HCT116 (cell line): ENCODE measurements around the gene UBQLN4. TPM values are rescaled to one million over a fixed set of nuclear protein-coding genes. Genes with fewer than 3 reads are reported as not detected.

Experiments used
- ATAC-seq: fragments of 200-7000 bp; cut with Tn5 transposase; 2 replicates; pipeline ENCODE4 v1.9.1; 2020; ENCODE audit warnings: mild to moderate bottlenecking, moderate library complexity
- BruUV-seq: library from RNA; stranded (reverse); fragments of 400-500 nt; replicated peaks from 2 replicates; lab custom pipeline; 2021; lab: Mats Ljungman, UMichigan
- CTCF ChIA-PET: fragments of 300-600 bp; sonication (Branson Sonifier 250); formaldehyde crosslinking; loops from one replicate; lab custom pipeline; 2021; ENCODE audit warnings: antibody characterized with exemption; lab: Charles Lee
- POLR2A ChIA-PET: fragments of 300-600, 350-600 bp; sonication (Branson Sonifier 250); formaldehyde crosslinking; loops from one replicate; lab custom pipeline; 2021; ENCODE audit warnings: antibody characterized with exemption; lab: Charles Lee
- RAD21 ChIA-PET, 2 experiments: fragments of 300-600 bp; sonication (Branson Sonifier 250); formaldehyde crosslinking; loops; one replicate each; lab custom pipeline; 2023; ENCODE audit warnings: low total read pairs in 2 of 2; ENCODE audit not compliant: uncharacterized antibody in 2 of 2, unreplicated experiment in 2 of 2, low non-redundant PET in 1 of 2; lab: Charles Lee
- DNase-seq: peaks from one replicate; pipeline ENCODE4 v3.0.0-alpha.2; 2010; ENCODE audit warnings: low read depth, low spot score
- H2AFZ ChIP-seq: fragments of 200-600 bp; shearing (Covaris generic), sonication (generic); 2 replicates; pipeline ENCODE4 v1.6.1; 2017; ENCODE audit warnings: low read depth, mixed run types, mixed read lengths, antibody characterized with exemption, low read length; ENCODE audit not compliant: poor library complexity, severe bottlenecking
- H3K27ac ChIP-seq: 2 replicates; pipeline ENCODE4 v1.5.1; 2012; ENCODE audit warnings: low read depth, low read length
- H3K27me3 ChIP-seq: fragments of 200-600 bp; sonication (generic); 2 replicates; pipeline ENCODE4 v1.6.1; 2016; ENCODE audit warnings: mixed run types, low read length, mixed read lengths; ENCODE audit not compliant: insufficient read depth
- H3K36me3 ChIP-seq, 2 experiments: fragments of 200-500 bp in 1 of 2; fragments of 200-600 bp in 1 of 2; sonication (Bioruptor generic) in 1 of 2; sonication (generic) in 1 of 2; 2 replicates each; pipeline versions ENCODE4 v1.5.1 to v1.6.1; 2014 to 2016; ENCODE audit warnings: low read length in 2 of 2, inconsistent platforms in 1 of 2, mixed read lengths in 1 of 2, mixed run types in 1 of 2; ENCODE audit not compliant: insufficient read depth in 2 of 2, control insufficient read depth in 1 of 2
- H3K4me1 ChIP-seq, 2 experiments: fragments of 200-600 bp in 1 of 2; sonication (generic) in 1 of 2; 2 replicates each; pipeline versions ENCODE4 v1.5.1 to v1.6.1; 2012 to 2017; ENCODE audit warnings: low read length in 2 of 2, inconsistent platforms in 1 of 2, mild to moderate bottlenecking in 1 of 2, mixed read lengths in 1 of 2, mixed run types in 1 of 2, moderate library complexity in 1 of 2; ENCODE audit not compliant: insufficient read depth in 2 of 2, control insufficient read depth in 1 of 2
- H3K4me2 ChIP-seq: fragments of 200-600 bp; sonication (generic); 2 replicates; pipeline ENCODE4 v1.6.1; 2017; ENCODE audit warnings: mixed run types, low read length, mixed read lengths
- H3K4me3 ChIP-seq, 2 experiments: fragments of 200-600 bp in 1 of 2; sonication (generic) in 1 of 2; replicated peaks in 1 of 2; 2 replicates each; pipeline ENCODE4 v1.5.1; 2011 to 2016; ENCODE audit warnings: low read length in 2 of 2, control low read depth in 1 of 2, low read depth in 1 of 2, mild to moderate bottlenecking in 1 of 2, mixed read lengths in 1 of 2, mixed run types in 1 of 2
- H3K79me2 ChIP-seq: fragments of 200-600 bp; sonication (generic); 2 replicates; pipeline ENCODE4 v1.6.1; 2017; ENCODE audit warnings: mild to moderate bottlenecking, mixed run types, low read length, moderate library complexity, mixed read lengths; ENCODE audit not compliant: insufficient read depth
- H3K9ac ChIP-seq: fragments of 200-600 bp; sonication (generic); 2 replicates; pipeline ENCODE4 v1.6.1; 2016; ENCODE audit warnings: low read length, mixed read lengths
- H3K9me2 ChIP-seq: fragments of 200-600 bp; sonication (generic), shearing (Covaris generic); 2 replicates; pipeline ENCODE4 v1.6.1; 2017; ENCODE audit warnings: mixed run types, mild to moderate bottlenecking, moderate library complexity; ENCODE audit not compliant: insufficient read depth
- H3K9me3 ChIP-seq, 2 experiments: fragments of 200-500 bp in 1 of 2; fragments of 200-600 bp in 1 of 2; sonication (Bioruptor generic) in 1 of 2; sonication (generic) in 1 of 2; 2 replicates each; pipeline ENCODE4 v1.6.1; 2014 to 2017; ENCODE audit warnings: low read length in 2 of 2, mixed read lengths in 2 of 2, inconsistent platforms in 1 of 2, low read depth in 1 of 2, mild to moderate bottlenecking in 1 of 2, mixed run types in 1 of 2, moderate library complexity in 1 of 2; ENCODE audit not compliant: control insufficient read depth in 1 of 2, insufficient read depth in 1 of 2
- H4K20me1 ChIP-seq: fragments of 200-600 bp; sonication (generic), shearing (Covaris generic); 2 replicates; pipeline ENCODE4 v1.6.1; 2017; ENCODE audit warnings: mixed run types, mild to moderate bottlenecking, moderate library complexity; ENCODE audit not compliant: insufficient read depth
- ATF3 ChIP-seq: IDR thresholded peaks from 2 replicates; pipeline ENCODE4 v1.6.1; 2012
- CEBPB ChIP-seq: IDR thresholded peaks from 2 replicates; pipeline ENCODE4 v1.6.1; 2012; ENCODE audit warnings: low read depth
- CTCF ChIP-seq, 3 experiments: fragments of 200-600 bp in 1 of 3; sonication (generic) in 1 of 3; IDR thresholded peaks in 2 of 3; conservative IDR thresholded peaks in 1 of 3; 2 replicates each; pipeline ENCODE4 v1.5.1; 2012 to 2017; ENCODE audit warnings: low read depth in 2 of 3, low read length in 2 of 3, antibody characterized with exemption in 1 of 3, borderline replicate concordance in 1 of 3, control low read depth in 1 of 3, mild to moderate bottlenecking in 1 of 3, mixed read lengths in 1 of 3, mixed run types in 1 of 3, moderate library complexity in 1 of 3; ENCODE audit not compliant: insufficient read depth in 1 of 3
- EZH2 ChIP-seq: fragments of 200-600 bp; sonication (generic); IDR thresholded peaks from 2 replicates; pipeline ENCODE4 v1.6.1; 2017; ENCODE audit warnings: antibody characterized with exemption, mixed run types
- EZH2phosphoT487 ChIP-seq: fragments of 200-600 bp; IDR thresholded peaks from 2 replicates; pipeline ENCODE4 v1.6.1; 2018; ENCODE audit warnings: antibody characterized with exemption, borderline replicate concordance
- MAX ChIP-seq: IDR thresholded peaks from 2 replicates; pipeline ENCODE4 v1.6.1; 2012
- SIN3A ChIP-seq: IDR thresholded peaks from 2 replicates; pipeline ENCODE4 v1.6.1; 2012; ENCODE audit warnings: low read depth
- SP1 ChIP-seq: IDR thresholded peaks from 2 replicates; pipeline ENCODE4 v1.6.1; 2012; ENCODE audit warnings: low read depth
- YY1 ChIP-seq: IDR thresholded peaks from 2 replicates; pipeline ENCODE4 v1.6.1; 2011; ENCODE audit warnings: low read length, low read depth, moderate library complexity, mild to moderate bottlenecking; ENCODE audit not compliant: insufficient replicate concordance; ENCODE audit errors: extremely low read depth
- ZBTB33 ChIP-seq: IDR thresholded peaks from 2 replicates; pipeline ENCODE4 v1.6.1; 2011; ENCODE audit warnings: mild to moderate bottlenecking, low read length, moderate library complexity; ENCODE audit not compliant: insufficient replicate concordance; ENCODE audit errors: extremely low read depth
- ZFX ChIP-seq: fragments of 450-650 bp; IDR thresholded peaks from 2 replicates; pipeline ENCODE4 v1.6.1; 2017
- intact Hi-C: fragments of 100-400 bp; cut with micrococcal nuclease; formaldehyde crosslinking; loops from 2 replicates; pipeline ENCODE4 v1.10.0; 2022
- total RNA-seq: library from RNA; stranded (reverse); gene quantifications from one replicate; pipeline ENCODE4 v1.2.1, GENCODE V29; 2021; ENCODE audit not compliant: unreplicated experiment

The UBQLN4 gene
- total RNA-seq, 1 experiment from 2014 or later: 68.4 TPM

GRCh38 chr1:156100205-156100995 lies 46.8 kb upstream of the UBQLN4 start:
- DNase-seq (no peak), ATAC-seq (no peak)
- CTCF ChIA-PET: interaction anchor here (1.0 to 7.6 kb wide), 4 partner anchors 13 to 29 kb away, joined by 3 to 189 read pairs (median 5); no protein-coding TSS in a partner anchor
- no peak overlapping the region for H3K4me3 ChIP-seq
- intact Hi-C loops: loop anchor here (1.0 kb wide), 1 partner anchor 30 kb away; no protein-coding TSS in a partner anchor
- 0 out of 2 replicates have a peak, but pooled peaks cover 3% of the 10 kb centered on the region for H3K79me2 ChIP-seq
- peak overlapping the region; percentile 57 for H3K4me2 ChIP-seq
- TF ChIP-seq ATF3 (no peak), EZH2phosphoT487 (no peak), ZBTB33 (no peak), SIN3A (no peak), EZH2 (no peak), YY1 (no peak), MAX (no peak), CEBPB (no peak), ZFX (no peak), SP1 (no peak), CTCF (IDR thresholded peaks at IDR 0.05 in 2 of 3, conservative IDR thresholded peaks at IDR 0.05 in 1 of 3; ENCODE audit: borderline replicate concordance in 1 of 3, insufficient read depth in 1 of 3, low read depth in 2 of 3, low read length in 2 of 3) (no peak)
- peak overlapping the region; percentile 3 for H3K27ac ChIP-seq
- RAD21 ChIA-PET: interaction anchor here (0.6 to 6.2 kb wide), 5 partner anchors 22 to 129 kb away, joined by 3 to 43 read pairs (median 4); no protein-coding TSS in a partner anchor
- no peaks in the 10 kb centered on the region for H3K27me3 ChIP-seq
- BruUV-seq: no TSS peak
- H2AFZ ChIP-seq: no peak overlapping the region
- no peaks in the 10 kb centered on the region for H3K9me2 ChIP-seq
- H3K9ac ChIP-seq: peak overlapping the region; percentile 34
- peaks cover 69 to 96% of the 10 kb centered on the region in 2 experiments for H3K4me1 ChIP-seq
- POLR2A ChIA-PET: interaction anchor here (1.8 to 6.4 kb wide), 3 partner anchors 14 to 29 kb away, joined by 7 to 56 read pairs (median 25); partner anchors contain the start of gene LMNA
- H4K20me1 ChIP-seq: no peaks in the 10 kb centered on the region
- H3K36me3 ChIP-seq: no peaks in the 10 kb centered on the region
- no peaks in the 10 kb centered on the region for H3K9me3 ChIP-seq
